ENCODE data around the gene USP26.
"Not testable (repeated sequence)": the region's sequence is repeated elsewhere in the genome, so short reads cannot be mapped to it uniquely, and the experiment has no call there.

USP26 gene, protein sequence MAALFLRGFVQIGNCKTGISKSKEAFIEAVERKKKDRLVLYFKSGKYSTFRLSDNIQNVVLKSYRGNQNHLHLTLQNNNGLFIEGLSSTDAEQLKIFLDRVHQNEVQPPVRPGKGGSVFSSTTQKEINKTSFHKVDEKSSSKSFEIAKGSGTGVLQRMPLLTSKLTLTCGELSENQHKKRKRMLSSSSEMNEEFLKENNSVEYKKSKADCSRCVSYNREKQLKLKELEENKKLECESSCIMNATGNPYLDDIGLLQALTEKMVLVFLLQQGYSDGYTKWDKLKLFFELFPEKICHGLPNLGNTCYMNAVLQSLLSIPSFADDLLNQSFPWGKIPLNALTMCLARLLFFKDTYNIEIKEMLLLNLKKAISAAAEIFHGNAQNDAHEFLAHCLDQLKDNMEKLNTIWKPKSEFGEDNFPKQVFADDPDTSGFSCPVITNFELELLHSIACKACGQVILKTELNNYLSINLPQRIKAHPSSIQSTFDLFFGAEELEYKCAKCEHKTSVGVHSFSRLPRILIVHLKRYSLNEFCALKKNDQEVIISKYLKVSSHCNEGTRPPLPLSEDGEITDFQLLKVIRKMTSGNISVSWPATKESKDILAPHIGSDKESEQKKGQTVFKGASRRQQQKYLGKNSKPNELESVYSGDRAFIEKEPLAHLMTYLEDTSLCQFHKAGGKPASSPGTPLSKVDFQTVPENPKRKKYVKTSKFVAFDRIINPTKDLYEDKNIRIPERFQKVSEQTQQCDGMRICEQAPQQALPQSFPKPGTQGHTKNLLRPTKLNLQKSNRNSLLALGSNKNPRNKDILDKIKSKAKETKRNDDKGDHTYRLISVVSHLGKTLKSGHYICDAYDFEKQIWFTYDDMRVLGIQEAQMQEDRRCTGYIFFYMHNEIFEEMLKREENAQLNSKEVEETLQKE

DNA sequence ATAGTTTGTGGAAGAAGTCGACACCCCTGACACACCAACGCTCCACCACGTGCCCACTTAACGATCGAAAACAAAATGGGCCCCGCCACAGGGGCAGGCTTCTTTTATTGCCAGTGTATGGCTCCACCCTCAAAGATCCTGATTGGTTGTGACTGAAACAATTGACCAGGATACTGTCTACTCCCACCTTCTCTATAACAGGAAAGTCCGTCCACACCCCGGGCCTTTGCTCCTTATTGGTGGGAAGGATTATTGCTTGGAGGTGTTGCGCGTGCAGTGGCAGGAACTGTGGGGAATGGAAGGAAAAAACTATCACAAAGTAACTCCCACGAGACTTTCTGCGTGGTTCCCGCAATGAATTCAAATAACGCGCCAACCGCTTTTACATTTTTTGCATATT, at the start of gene USP26:
Gene USP26, minus strand, starts transcription at position 79 of the 400 bp plus-strand sequence. CDS start 68,889 bp downstream, outside the sequence.
- DNase-seq (ENCODE audit: low read depth in 3 of 3), result no peak

DNA sequence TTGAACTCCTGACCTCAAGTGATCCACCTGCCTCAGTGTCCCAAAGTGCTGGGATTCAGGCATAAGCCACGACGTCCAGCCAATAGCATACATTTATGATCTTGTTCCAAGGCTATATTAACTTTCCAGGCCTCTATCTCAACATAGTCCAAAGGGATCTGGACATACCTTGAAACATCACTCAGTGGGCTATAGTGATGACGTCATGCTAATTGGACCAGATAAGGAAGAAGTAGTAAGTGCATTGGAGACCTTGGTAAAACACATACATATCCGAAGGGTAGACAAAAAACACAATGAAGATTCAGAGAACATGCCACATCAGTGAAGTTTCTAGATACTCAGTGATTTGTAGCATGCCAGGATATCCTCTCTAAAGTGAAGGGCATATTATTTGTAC, 37.4 kb upstream of the USP26 start:
- no peak for DNase-seq (ENCODE audit: low read depth in 3 of 3)

DNA sequence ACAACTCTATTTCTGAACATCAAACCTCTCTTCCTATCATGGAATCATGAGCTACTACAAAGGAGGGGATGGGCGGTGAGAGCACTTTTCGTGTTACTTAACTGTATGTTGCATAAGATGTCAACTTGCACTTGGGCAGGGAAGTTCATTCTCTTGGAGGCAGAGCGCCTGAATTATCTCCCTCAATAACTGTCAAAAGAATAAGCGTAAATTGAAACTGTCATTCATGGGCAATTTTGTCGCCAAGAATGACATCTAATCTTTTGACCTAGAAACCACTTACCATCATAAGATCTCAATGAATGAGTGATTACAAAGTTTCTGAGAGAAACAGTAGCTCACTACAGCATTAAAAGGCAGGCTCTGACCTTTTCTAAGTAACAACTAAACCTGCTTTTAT, 23.5 kb upstream of the USP26 start:
- DNase-seq (ENCODE audit: low read depth in 3 of 3), result no peak

DNA sequence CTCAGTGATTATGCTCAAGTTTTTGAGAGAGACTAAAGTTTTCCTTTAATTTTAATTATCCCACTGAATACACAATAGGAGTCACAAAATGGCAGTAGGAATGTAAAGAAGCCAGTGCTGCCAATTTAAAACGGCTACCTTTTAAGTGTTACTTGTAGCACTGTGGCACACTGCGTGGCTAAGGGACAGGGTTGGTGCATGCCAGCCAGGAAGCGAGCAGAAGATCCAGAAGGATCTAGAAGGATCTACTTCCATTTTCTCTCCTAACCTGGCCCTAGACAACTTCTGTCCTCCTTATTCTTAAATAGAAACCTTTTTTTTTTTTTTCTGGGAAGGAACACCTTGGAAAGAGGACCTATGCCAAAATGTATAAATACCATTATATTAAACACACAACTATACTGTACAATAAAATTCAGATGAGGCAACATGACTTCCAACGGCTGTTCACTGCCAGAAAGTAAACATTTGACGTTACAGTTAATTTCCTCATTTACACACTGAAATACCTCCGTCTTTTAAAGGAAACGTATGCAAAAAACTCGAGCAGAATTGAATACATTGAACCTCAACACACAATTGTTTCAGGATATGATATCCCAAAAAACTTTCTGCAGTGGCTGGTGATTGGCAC, 2.7 kb downstream of the USP26 start:
- DNase-seq (ENCODE audit: low read depth in 3 of 3), result no peak

DNA sequence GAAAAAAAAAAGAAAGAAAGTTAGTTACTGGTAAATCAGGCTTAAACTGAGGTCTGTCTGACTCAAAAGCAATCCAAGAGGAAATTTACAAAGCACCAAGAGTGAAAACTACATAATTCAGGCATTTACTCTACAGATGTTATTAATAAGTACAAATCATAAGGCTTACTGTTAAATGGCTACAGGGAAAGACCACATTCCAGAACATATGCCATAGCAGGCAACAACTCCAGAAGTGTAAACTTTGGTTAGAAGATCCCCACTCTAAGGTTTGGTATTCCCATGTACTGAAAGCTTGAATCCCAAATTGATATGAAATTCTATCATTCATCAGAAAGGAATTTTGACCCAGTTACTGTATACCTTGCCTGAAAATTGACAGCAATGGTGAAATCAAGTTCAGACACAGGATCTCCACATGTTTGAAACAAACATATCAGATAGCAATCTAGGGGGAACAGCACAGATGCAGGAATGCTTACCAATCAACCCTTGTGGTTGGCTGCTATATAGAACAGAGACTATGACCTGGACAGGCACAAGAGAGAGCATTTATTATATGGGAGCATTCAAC, 6.6 kb downstream of the USP26 start:
- no peak for DNase-seq (ENCODE audit: low read depth in 3 of 3)

DNA sequence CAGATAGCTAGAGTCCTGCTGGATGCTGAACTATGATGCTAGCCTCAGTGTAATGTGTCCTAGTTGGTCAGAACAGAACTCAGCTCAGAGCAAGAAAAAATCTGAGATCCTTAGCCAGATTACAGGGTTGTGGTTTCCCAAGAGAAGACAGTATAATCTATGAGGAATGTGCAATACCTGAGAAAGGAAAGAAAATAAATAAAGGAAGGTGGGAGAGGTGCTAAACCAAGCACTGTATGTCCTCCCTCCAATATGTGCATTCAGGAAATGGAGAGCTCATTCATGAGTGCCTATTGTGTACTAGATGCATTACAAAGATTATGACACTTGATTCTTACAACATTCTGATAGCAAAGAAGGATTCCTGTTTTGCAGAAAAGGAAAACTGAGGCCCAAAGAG, 7.5 kb downstream of the USP26 start:
- DNase-seq (ENCODE audit: low read depth in 3 of 3), result no peak

DNA sequence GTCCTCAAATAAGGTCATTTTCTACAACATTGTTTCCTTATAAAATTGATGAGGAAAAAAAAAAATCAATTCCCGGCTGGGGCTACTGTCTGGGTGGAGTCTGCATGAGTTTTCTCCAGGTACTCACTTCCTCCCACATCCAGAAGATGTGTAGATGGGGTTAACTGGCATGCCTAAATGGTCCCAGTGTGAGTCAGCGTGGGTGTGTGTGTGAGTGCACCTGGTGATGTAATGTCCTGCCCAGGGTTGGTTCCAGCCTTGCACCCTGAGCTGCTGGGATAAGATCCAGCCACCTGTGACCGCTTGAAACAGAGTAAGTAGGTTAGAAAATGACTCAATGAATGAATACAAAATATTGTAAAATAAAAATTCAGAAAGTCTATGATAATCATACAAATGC, 11.1 kb downstream of the USP26 start:
- DNase-seq (ENCODE audit: low read depth in 3 of 3), result no peak

DNA sequence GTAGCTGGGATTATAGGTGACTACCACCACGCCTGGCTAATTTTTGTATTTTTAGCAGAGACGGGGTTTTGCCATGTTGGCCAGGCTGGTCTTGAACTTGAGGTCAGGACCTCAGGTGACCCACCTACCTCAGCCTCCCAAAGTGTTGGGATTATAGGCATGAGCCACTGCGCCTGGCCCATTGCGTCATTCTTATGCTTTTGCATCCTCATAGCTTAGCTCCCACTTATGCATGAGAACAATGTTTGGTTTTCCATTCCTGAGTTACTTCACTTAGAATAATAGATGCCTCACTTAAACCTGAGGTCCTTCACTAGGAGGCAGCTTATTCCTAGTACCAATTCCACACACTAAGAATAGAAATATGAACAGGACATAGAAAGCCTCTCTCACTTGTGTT, 11.9 kb downstream of the USP26 start:
- not testable (repeated sequence) for DNase-seq (ENCODE audit: low read depth in 3 of 3)

DNA sequence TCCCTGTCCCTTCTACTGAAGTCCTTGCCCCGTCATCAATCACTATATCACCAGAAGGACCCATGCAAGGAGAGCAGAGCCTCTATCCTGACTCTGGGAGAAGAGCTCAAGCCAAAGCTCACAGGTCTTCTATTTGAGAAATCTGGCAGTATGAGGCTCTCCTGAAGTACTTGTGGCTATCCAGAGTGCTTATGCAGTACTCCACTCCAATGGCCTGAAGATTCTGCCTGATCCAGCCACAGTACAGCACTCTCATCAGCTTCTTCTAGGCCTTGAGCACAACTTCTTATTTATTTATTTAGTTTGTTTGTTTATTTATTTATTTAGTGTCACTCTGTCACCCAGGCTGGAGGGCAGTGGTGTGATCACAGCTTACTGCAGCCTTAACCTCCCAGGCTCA, 13.0 kb downstream of the USP26 start:
- no peak for DNase-seq (ENCODE audit: low read depth in 3 of 3)

DNA sequence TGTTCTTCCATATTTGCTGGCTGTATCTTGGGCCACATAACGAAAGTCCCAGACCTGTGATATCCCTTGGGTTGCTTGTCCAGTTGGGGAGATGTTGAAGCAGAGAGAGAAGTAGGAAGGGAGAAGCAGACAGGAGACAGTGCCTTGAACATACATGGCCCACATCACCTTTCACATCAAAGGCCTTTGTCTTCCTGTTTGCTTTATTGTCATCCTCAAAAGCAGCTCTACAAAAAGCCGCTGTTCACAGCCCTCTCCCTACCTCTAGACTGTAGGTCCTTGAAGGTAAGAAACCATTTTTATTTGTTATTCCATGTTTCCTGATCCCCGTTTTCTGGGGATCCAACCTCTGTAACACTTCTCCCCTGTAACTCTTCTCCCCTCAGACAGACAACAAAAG, 14.9 kb downstream of the USP26 start:
- no peak for DNase-seq (ENCODE audit: low read depth in 3 of 3)

DNA sequence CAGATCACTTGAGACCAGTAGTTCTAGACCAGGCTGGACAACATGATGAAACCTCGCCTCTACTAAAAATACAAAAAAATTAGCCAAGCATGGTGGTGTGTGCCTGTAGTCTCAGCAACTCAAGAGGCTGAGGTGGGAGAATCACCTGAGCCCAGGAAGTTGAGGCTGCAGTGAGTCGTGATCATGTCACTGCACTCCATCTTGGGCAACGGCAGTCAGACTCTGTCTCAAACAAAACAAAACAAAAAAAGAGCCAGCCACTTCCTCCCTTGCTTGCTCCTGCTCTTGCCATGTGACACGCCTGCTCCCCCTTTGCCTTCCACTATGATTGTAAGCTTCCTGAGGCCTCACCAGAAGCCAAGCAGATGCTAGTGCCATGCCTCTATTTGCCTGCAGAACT, 19.1 kb downstream of the USP26 start:
- DNase-seq (ENCODE audit: low read depth in 3 of 3), result not testable (repeated sequence)

DNA sequence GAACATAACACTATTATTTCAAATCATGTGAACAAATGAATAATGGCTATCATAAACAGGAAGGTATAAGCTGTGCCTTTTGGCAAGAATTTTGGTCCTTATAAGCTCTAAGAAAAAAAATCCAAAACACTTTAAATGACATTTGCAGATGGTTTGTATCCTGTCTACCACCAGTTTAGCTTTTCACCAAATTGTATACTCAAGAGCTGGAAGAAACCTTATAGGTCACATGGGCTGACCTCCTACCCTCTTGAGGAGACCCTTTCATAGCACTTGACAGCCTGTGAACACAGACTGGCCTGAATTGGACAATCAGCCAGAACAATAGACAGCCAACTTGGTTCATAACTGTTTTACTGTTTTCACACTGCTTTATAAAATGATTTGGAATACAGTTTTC, 24.3 kb downstream of the USP26 start:
- DNase-seq (ENCODE audit: low read depth in 3 of 3), result no peak

DNA sequence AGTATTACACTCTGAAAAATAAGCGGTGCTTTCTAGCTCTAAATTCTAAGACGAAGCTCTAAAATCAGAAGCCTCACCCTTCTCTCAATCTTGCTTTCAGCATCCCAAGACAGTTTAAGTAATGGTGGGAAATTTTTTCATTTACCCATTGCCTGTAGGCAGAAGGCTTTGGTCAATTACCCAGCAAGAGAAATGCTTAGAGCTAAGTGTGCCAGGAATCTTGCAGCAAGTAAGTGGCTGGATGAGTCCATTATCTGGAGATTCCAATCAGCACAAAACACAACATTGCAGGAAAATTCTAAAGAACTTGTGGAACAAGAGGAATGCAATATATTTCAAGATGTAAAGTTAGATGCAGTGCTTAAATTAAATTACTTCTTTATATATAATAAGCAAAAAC, 28.4 kb downstream of the USP26 start:
- no peak for DNase-seq (ENCODE audit: low read depth in 3 of 3)

DNA sequence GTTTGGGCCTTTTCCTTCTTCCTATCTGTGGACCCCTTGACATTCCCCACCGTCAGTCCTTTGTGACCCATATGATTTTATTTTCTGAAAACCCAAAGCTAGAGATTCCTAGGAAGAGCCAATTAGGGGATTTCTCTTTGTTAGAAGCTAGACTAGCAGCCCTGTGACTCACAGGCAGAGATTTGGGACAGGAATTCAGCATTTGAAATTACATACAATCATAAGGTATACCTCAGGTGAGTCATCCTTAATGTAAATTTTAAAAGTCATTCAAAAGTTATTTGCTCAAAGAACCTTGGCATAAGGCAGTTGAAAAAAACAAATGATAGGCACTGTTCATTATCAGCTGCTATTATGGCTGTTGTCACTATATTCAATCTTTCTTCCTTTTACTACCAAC, 40.6 kb downstream of the USP26 start:
- no peak for DNase-seq (ENCODE audit: low read depth in 3 of 3)

DNA sequence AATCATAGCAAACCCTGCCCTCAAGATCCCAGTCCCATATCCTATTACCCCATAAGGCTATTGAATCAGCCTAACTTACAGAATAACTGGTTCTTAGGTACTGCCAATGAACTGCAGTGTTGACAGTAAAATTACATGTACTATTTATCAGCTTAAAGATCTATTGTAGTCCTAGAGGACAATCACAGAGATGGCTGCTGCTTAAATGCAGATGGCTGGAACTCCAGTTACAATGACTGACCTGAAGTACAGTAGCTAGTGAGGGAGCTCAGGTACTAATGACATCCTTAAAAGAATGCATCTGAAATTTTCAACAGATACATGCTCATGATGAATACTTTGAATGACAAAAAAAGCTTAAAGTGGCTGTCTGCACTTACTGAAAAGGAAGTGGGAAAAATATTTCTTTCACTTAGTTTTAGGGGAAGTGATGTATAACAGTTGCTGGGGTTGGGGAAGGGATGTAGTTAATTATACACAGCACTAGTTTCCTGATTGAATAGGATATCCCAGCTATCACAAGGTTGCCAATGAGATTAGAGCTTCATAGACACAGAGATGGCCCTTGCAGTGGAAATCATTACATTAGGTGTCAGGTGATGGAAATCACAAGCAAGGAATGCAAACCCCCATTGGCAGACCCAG, 42.0 kb downstream of the USP26 start:
- no peak for DNase-seq (ENCODE audit: low read depth in 3 of 3)

DNA sequence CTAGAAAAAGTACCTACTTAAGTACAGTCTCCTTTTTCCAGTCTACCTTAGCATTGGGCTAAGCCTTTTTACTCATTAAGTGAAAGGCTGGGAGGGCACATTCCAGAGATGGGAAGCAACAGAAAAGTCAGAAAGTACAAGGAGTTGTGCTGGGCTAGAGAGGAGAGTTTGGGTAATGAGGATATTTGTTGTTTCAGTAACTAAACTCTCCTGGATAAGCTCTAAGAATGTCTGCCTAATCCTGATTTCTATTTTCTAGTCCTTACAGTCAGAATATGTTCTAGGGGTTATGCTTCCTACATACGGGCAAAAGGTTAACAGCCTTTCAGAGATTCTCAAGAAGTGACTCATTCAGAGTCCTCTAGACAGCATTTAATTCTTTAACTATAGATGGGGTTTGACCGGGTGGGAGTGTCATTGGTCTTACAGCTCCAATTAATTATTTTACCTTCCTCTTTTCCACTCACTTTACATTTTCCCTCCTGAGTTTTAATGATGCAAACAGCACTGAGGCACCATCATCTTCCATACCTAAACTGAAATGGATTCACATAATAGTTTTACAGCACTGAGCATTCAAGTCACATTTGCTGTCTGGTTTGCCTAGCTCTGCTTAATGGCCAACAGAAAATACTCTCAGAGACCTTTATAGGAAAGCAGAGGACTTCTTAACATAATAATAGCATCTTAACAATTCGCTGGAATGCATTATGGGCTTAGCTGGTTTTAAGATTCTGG, 42.9 kb downstream of the USP26 start:
- no peak for DNase-seq (ENCODE audit: low read depth in 3 of 3)

DNA sequence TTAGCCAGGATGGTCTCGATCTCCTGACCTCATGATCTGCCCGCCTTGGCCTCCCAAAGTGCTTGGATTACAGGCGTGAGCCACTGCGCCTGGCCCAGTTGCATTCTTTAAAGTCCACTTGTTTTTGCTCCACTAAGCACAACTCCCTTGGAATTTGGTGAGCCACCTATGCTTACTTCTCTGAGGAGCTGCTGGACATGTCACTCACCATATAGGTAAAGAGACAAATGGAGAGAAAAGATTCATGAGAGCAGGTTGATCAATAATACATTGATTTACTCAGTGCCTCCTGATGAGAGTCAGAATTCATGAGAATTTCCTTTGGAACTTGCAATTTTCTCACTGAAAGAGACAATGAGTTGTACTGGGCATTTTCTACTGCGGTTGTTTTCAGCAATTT, 48.2 kb downstream of the USP26 start:
- DNase-seq (ENCODE audit: low read depth in 3 of 3), result no peak

DNA sequence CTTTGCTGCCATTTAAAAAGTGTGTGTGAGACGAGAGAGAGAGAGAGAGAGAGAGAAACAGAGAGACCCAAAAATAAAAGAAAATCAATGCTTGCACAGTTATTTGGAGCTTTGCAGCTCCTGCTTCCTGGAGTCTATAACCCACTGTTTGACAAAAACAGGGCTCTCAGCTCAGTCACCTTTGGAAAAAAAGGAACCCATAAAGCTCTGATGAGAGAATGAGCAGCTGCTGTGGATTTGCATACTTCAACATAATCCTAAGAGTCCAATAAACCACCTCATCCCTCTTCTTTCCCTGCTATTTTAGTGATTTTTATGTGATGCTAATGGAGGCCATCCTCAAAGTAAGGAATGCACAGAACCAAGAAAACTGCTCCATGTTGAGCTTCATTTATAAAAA, 50.3 kb downstream of the USP26 start:
- DNase-seq (ENCODE audit: low read depth in 3 of 3), result no peak

DNA sequence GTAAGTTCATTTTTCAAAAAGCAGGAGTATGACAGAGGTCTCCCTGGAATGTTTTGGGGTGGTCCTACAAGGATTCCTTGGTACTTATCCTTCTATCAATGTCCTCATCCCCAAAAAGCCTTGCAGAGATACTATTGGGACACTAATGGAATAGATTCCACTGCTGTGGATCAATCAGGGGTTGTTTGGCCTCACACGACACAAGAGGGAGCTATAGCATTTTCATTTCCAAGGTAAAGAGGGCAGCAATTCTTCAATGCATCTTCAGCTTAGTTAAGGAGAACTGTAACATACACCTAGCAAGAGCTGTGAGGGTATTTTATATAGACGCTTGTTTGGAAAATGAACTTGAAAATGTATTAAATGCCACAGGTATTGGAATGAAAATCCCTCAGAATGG, 50.9 kb downstream of the USP26 start:
- no peak for DNase-seq (ENCODE audit: low read depth in 3 of 3)

DNA sequence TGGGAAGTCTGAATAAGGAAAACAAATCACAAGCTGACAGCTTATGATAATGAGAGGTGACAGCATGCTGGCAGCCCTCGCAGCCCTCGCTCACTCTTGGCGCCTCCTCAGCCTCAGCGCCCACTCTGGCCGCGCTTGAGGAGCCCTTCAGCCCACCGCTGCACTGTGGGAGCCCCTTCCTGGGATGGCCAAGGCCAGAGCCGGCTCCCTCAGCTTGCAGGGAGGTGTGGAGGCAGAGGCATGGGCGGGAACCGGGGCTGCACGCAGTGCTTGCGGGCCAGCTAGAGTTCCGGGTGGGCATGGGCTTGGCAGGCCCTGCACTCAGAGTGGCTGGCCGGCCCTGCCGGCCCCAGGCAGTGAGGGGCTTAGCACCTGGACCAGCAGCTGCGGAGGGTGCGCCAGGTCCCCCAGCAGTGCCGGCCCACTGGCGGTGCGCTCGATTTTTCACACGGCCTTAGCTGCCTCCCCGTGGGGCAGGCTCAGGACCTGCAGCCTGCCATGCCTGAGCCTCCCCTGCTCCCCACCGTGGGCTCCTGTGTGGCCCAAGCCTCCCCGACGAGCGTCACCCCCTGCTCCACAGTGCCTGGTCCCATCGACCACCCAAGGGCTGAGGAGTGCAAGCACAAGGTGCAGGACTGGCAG, 52.6 kb downstream of the USP26 start:
- not testable (repeated sequence) for DNase-seq (ENCODE audit: low read depth in 3 of 3)

Data from stimulated activated CD4-positive, alpha-beta T cell treated with anti-CD3 and anti-CD28 coated beads, TNF-alpha, amount 100 ng/mL, for 24 hours (primary cell).